ENCODE data around the gene RFNG. TPM values are rescaled to one million over a fixed set of nuclear protein-coding genes. Genes with fewer than 3 reads are reported as not detected.

Gene RFNG
- total RNA-seq, 1 experiment from 2014 or later = 68.5 TPM

- in situ Hi-C loops (cut with HindIII; ENCODE audit: low pct_unique_long_range_greater_than_20kb, low sequenced_read_pairs) = no loop called here
- no peak for DNase-seq (ENCODE audit: low read depth)
Measured at GRCh38 chr17:82091264-82092066, 39.9 kb upstream of the RFNG start.

GRCh38 chr17:82090549-82091263 is 39.1 kb upstream of the RFNG start:
- in situ Hi-C loops (cut with HindIII; ENCODE audit: low pct_unique_long_range_greater_than_20kb, low sequenced_read_pairs) = no loop called here
- no peak for DNase-seq (ENCODE audit: low read depth)

- no peak for DNase-seq (ENCODE audit: low read depth)
- in situ Hi-C loops (cut with HindIII; ENCODE audit: low pct_unique_long_range_greater_than_20kb, low sequenced_read_pairs) = no loop called here
Measured at GRCh38 chr17:82089723-82090548, 38.3 kb upstream of the RFNG start.

GRCh38 chr17:82088838-82089722 is 37.5 kb upstream of the RFNG start:
- in situ Hi-C loops (cut with HindIII; ENCODE audit: low pct_unique_long_range_greater_than_20kb, low sequenced_read_pairs) = no loop called here
- no peak for DNase-seq (ENCODE audit: low read depth)

- in situ Hi-C loops (cut with HindIII; ENCODE audit: low pct_unique_long_range_greater_than_20kb, low sequenced_read_pairs) = no loop called here
- no peak for DNase-seq (ENCODE audit: low read depth)
Measured at GRCh38 chr17:82087961-82088837, 36.6 kb upstream of the RFNG start.

GRCh38 chr17:82086941-82087906 is 35.6 kb upstream of the RFNG start:
- in situ Hi-C loops (cut with HindIII; ENCODE audit: low pct_unique_long_range_greater_than_20kb, low sequenced_read_pairs) = no loop called here
- DNase-seq (ENCODE audit: low read depth) = no peak

GRCh38 chr17:82085931-82086764 is 34.5 kb upstream of the RFNG start:
- in situ Hi-C loops (cut with HindIII; ENCODE audit: low pct_unique_long_range_greater_than_20kb, low sequenced_read_pairs) = no loop called here
- no peak for DNase-seq (ENCODE audit: low read depth)

- in situ Hi-C loops (cut with HindIII; ENCODE audit: low pct_unique_long_range_greater_than_20kb, low sequenced_read_pairs) = no loop called here
- no peak for DNase-seq (ENCODE audit: low read depth)
Measured at GRCh38 chr17:82085031-82085861, 33.6 kb upstream of the RFNG start.

- in situ Hi-C loops (cut with HindIII; ENCODE audit: low pct_unique_long_range_greater_than_20kb, low sequenced_read_pairs) = no loop called here
- no peak for DNase-seq (ENCODE audit: low read depth)
Measured at GRCh38 chr17:82084373-82085030, 32.9 kb upstream of the RFNG start.

GRCh38 chr17:82083533-82084359 is 32.1 kb upstream of the RFNG start:
- in situ Hi-C loops (cut with HindIII; ENCODE audit: low pct_unique_long_range_greater_than_20kb, low sequenced_read_pairs) = no loop called here
- no peak for DNase-seq (ENCODE audit: low read depth)

- in situ Hi-C loops (cut with HindIII; ENCODE audit: low pct_unique_long_range_greater_than_20kb, low sequenced_read_pairs) = no loop called here
Measured at GRCh38 chr17:82083009-82083408, 31.4 kb upstream of the RFNG start.

GRCh38 chr17:82082456-82082855 is 30.8 kb upstream of the RFNG start:
- DNase-seq (ENCODE audit: low read depth) = no peak
- in situ Hi-C loops (cut with HindIII; ENCODE audit: low pct_unique_long_range_greater_than_20kb, low sequenced_read_pairs) = no loop called here

More at GRCh38 chr17:82083009-82083408, 31.4 kb upstream of the RFNG start:
- DNase-seq (ENCODE audit: low read depth) = no peak

- in situ Hi-C loops (cut with HindIII; ENCODE audit: low pct_unique_long_range_greater_than_20kb, low sequenced_read_pairs) = no loop called here
- DNase-seq (ENCODE audit: low read depth) = no peak
Measured at GRCh38 chr17:82081966-82082365, 30.4 kb upstream of the RFNG start.
